Karpas-422 (cell line): ENCODE data around the gene TMTC3. TPM values are rescaled to one million over a fixed set of nuclear protein-coding genes. Genes with fewer than 3 reads are reported as not detected.
"Not testable (repeated sequence)": the region's sequence is repeated elsewhere in the genome, so short reads cannot be mapped to it uniquely, and the experiment has no call there.

Source experiments
- DNase-seq: peaks from one replicate; pipeline ENCODE4 v3.0.0-alpha.2; 2015
- H2AFZ ChIP-seq: fragments of 200-600 bp; sonication (generic); 2 replicates; pipeline ENCODE4 v1.6.1; 2014; ENCODE audit warnings: antibody characterized with exemption, low read length, mixed read lengths
- H3K27ac ChIP-seq: fragments of 200-600 bp; sonication (generic); 2 replicates; pipeline ENCODE4 v1.5.1; 2014; ENCODE audit warnings: mild to moderate bottlenecking, low read length, moderate library complexity
- H3K27me3 ChIP-seq: fragments of 200-600 bp; sonication (generic); 2 replicates; pipeline ENCODE4 v1.6.1; 2014; ENCODE audit warnings: low read length, mixed read lengths
- H3K36me3 ChIP-seq: fragments of 200-600 bp; sonication (generic); 2 replicates; pipeline ENCODE4 v1.6.1; 2014; ENCODE audit warnings: low read length, mixed read lengths; ENCODE audit not compliant: insufficient read depth
- H3K4me1 ChIP-seq: fragments of 200-600 bp; sonication (generic); 2 replicates; pipeline ENCODE4 v1.6.1; 2014; ENCODE audit warnings: mild to moderate bottlenecking, low read length, mixed read lengths
- H3K4me2 ChIP-seq: fragments of 200-600 bp; sonication (generic); 2 replicates; pipeline ENCODE4 v1.6.1; 2014; ENCODE audit warnings: low read length, low read depth, mild to moderate bottlenecking; ENCODE audit not compliant: poor library complexity, severe bottlenecking
- H3K4me3 ChIP-seq: fragments of 200-600 bp; sonication (generic); 2 replicates; pipeline ENCODE4 v1.5.1; 2014; ENCODE audit warnings: mild to moderate bottlenecking, antibody characterized with exemption, low read length, mixed read lengths
- H3K79me2 ChIP-seq: fragments of 200-600 bp; sonication (generic); 2 replicates; pipeline ENCODE4 v1.6.1; 2014; ENCODE audit warnings: mild to moderate bottlenecking, low read length, mixed read lengths
- H3K9ac ChIP-seq: fragments of 200-600 bp; sonication (generic); 2 replicates; pipeline ENCODE4 v1.6.0; 2014; ENCODE audit warnings: low read length
- H3K9me2 ChIP-seq: fragments of 200-600 bp; sonication (generic), shearing (Covaris generic); replicated peaks from 2 replicates; pipeline ENCODE4 v1.6.0; 2014; ENCODE audit warnings: mild to moderate bottlenecking, low read length, moderate library complexity; ENCODE audit not compliant: insufficient read depth
- H3K9me3 ChIP-seq: fragments of 300-700, 200-600 bp; sonication (generic); 2 replicates; pipeline ENCODE4 v1.6.1; 2014; ENCODE audit warnings: low read length, mixed read lengths
- H4K20me1 ChIP-seq: fragments of 200-600 bp; sonication (generic); 2 replicates; pipeline ENCODE4 v1.6.1; 2014; ENCODE audit warnings: mild to moderate bottlenecking, antibody characterized with exemption, low read length, low read depth; ENCODE audit not compliant: insufficient read depth
- total RNA-seq: library from RNA; depleted of rRNA; stranded (reverse); fragments of >200 nt; shearing (Covaris generic); gene quantifications from 2 replicates; pipeline ENCODE4 v1.2.3, GENCODE V29; 2014; ENCODE audit warnings: low replicate concordance

Gene TMTC3
- total RNA-seq, 1 experiment from 2014 or later, result 16.6 TPM

GRCh38 chr12:88210311-88210710, 68.2 kb downstream of the TMTC3 start:
- H3K79me2 ChIP-seq, H3K36me3 ChIP-seq, H3K9ac ChIP-seq, H3K4me1 ChIP-seq, H3K4me3 ChIP-seq, H3K27me3 ChIP-seq, H3K4me2 ChIP-seq, H2AFZ ChIP-seq, H3K27ac ChIP-seq, H4K20me1 ChIP-seq, H3K9me2 ChIP-seq, DNase-seq, H3K9me3 ChIP-seq: not testable (repeated sequence)

- DNase-seq, result no peak
- Histone ChIP-seq H3K9ac (no peak overlapping the region), H2AFZ (no peak overlapping the region), H3K9me3 (no peaks in the 10 kb centered on the region), H3K27me3 (no peaks in the 10 kb centered on the region), H3K27ac (no peak overlapping the region), H4K20me1 (no peaks in the 10 kb centered on the region), H3K4me1 (no peaks in the 10 kb centered on the region), H3K36me3 (no peaks in the 10 kb centered on the region), H3K79me2 (no peaks in the 10 kb centered on the region), H3K4me3 (no peak overlapping the region), H3K9me2 (no peaks in the 10 kb centered on the region), H3K4me2 (no peak overlapping the region)
These were observed 76.2 kb downstream of the TMTC3 start for GRCh38 chr12:88218293-88218692.

- Histone ChIP-seq H3K27me3 (no peaks in the 10 kb centered on the region), H3K4me2 (no peak overlapping the region), H3K4me3 (no peak overlapping the region), H3K9ac (no peak overlapping the region), H3K36me3 (no peaks in the 10 kb centered on the region), H3K9me3 (no peaks in the 10 kb centered on the region), H4K20me1 (no peaks in the 10 kb centered on the region), H3K4me1 (no peaks in the 10 kb centered on the region), H3K9me2 (no peaks in the 10 kb centered on the region), H3K79me2 (no peaks in the 10 kb centered on the region), H2AFZ (no peak overlapping the region), H3K27ac (no peak overlapping the region)
- no peak for DNase-seq
These were observed 77.8 kb downstream of the TMTC3 start for GRCh38 chr12:88219861-88220260.

GRCh38 chr12:88223519-88223918, 81.4 kb downstream of the TMTC3 start:
- no peaks in the 10 kb centered on the region for H3K36me3 ChIP-seq
- H3K4me2 ChIP-seq, result no peak overlapping the region
- no peaks in the 10 kb centered on the region for H4K20me1 ChIP-seq
- H3K4me3 ChIP-seq, result no peak overlapping the region
- no peaks in the 10 kb centered on the region for H3K27me3 ChIP-seq
- H3K79me2 ChIP-seq, result no peaks in the 10 kb centered on the region
- no peak overlapping the region for H2AFZ ChIP-seq
- H3K9ac ChIP-seq, result no peak overlapping the region
- no peaks in the 10 kb centered on the region for H3K9me3 ChIP-seq
- no peaks in the 10 kb centered on the region for H3K9me2 ChIP-seq
- H3K27ac ChIP-seq, result no peak overlapping the region
- H3K4me1 ChIP-seq, result peaks cover 5% of the 10 kb centered on the region
- DNase-seq, result no peak

GRCh38 chr12:88225776-88226175, 83.7 kb downstream of the TMTC3 start:
- peak; percentile 51 for DNase-seq
- Histone ChIP-seq H3K9ac (no peak overlapping the region), H3K9me3 (no peaks in the 10 kb centered on the region), H3K9me2 (no peaks in the 10 kb centered on the region), H2AFZ (no peak overlapping the region), H3K27ac (no peak overlapping the region), H3K4me2 (no peak overlapping the region), H4K20me1 (no peaks in the 10 kb centered on the region), H3K27me3 (no peaks in the 10 kb centered on the region), H3K36me3 (no peaks in the 10 kb centered on the region), H3K4me3 (no peak overlapping the region), H3K4me1 (peaks cover 5% of the 10 kb centered on the region), H3K79me2 (no peaks in the 10 kb centered on the region)

GRCh38 chr12:88227263-88227662, 85.2 kb downstream of the TMTC3 start:
- peaks cover 5% of the 10 kb centered on the region for H3K4me1 ChIP-seq

GRCh38 chr12:88227871-88228270, 85.8 kb downstream of the TMTC3 start:
- Histone ChIP-seq H3K79me2 (no peaks in the 10 kb centered on the region), H3K36me3 (no peaks in the 10 kb centered on the region), H3K9ac (no peak overlapping the region), H3K9me3 (no peaks in the 10 kb centered on the region), H3K4me2 (no peak overlapping the region), H3K4me3 (no peak overlapping the region), H3K27ac (no peak overlapping the region), H3K27me3 (no peaks in the 10 kb centered on the region), H4K20me1 (no peaks in the 10 kb centered on the region), H3K9me2 (no peaks in the 10 kb centered on the region), H2AFZ (no peak overlapping the region), H3K4me1 (peaks cover 5% of the 10 kb centered on the region)
- DNase-seq, result no peak

More at GRCh38 chr12:88227263-88227662, 85.2 kb downstream of the TMTC3 start:
- Histone ChIP-seq H3K9me2 (no peaks in the 10 kb centered on the region), H3K27me3 (no peaks in the 10 kb centered on the region), H3K36me3 (no peaks in the 10 kb centered on the region), H3K79me2 (no peaks in the 10 kb centered on the region), H3K9ac (no peak overlapping the region), H3K4me3 (no peak overlapping the region), H3K27ac (no peak overlapping the region), H3K9me3 (no peaks in the 10 kb centered on the region), H4K20me1 (no peaks in the 10 kb centered on the region), H2AFZ (no peak overlapping the region), H3K4me2 (no peak overlapping the region)
- no peak for DNase-seq

GRCh38 chr12:88228720-88229119, 86.6 kb downstream of the TMTC3 start:
- Histone ChIP-seq H3K4me2 (no peak overlapping the region), H3K79me2 (no peaks in the 10 kb centered on the region), H3K27ac (no peak overlapping the region), H3K27me3 (no peaks in the 10 kb centered on the region), H3K4me3 (no peak overlapping the region), H4K20me1 (no peaks in the 10 kb centered on the region), H3K4me1 (peaks cover 5% of the 10 kb centered on the region), H3K9me2 (no peaks in the 10 kb centered on the region), H3K9ac (no peak overlapping the region), H2AFZ (no peak overlapping the region), H3K36me3 (no peaks in the 10 kb centered on the region), H3K9me3 (no peaks in the 10 kb centered on the region)
- peak; percentile 61 for DNase-seq

GRCh38 chr12:88230271-88230670, 88.2 kb downstream of the TMTC3 start:
- H3K9me3 ChIP-seq, result no peaks in the 10 kb centered on the region
- no peak overlapping the region for H3K4me3 ChIP-seq
- no peak for DNase-seq
- H3K36me3 ChIP-seq, result no peaks in the 10 kb centered on the region
- H3K27me3 ChIP-seq, result no peaks in the 10 kb centered on the region
- no peaks in the 10 kb centered on the region for H3K9me2 ChIP-seq
- no peak overlapping the region for H3K9ac ChIP-seq
- H3K79me2 ChIP-seq, result no peaks in the 10 kb centered on the region
- H2AFZ ChIP-seq, result no peak overlapping the region
- no peak overlapping the region for H3K4me2 ChIP-seq
- no peaks in the 10 kb centered on the region for H4K20me1 ChIP-seq
- H3K27ac ChIP-seq, result no peak overlapping the region
- H3K4me1 ChIP-seq, result peaks cover 5% of the 10 kb centered on the region
